GM12878 (cell line): ENCODE measurements around the gene SPACDR. TPM values are rescaled to one million over a fixed set of nuclear protein-coding genes. Genes with fewer than 3 reads are reported as not detected.
"Not testable (repeated sequence)": the region's sequence is repeated elsewhere in the genome, so short reads cannot be mapped to it uniquely, and the experiment has no call there.

ENCODE experiments used
- ATAC-seq: fragments of 200-7000 bp; cut with Tn5 transposase; 3 replicates; pipeline ENCODE4 v1.9.1; 2020; ENCODE audit warnings: mild to moderate bottlenecking, moderate library complexity
- BruUV-seq: library from RNA; stranded (reverse); fragments of 400-500 nt; replicated peaks from 2 replicates; lab custom pipeline; 2021; lab: Mats Ljungman, UMichigan
- CTCF ChIA-PET: fragments of 300-600 bp; sonication (Branson Sonifier 250); formaldehyde crosslinking; extraction: SDS; loops from one replicate; lab custom pipeline; 2021; ENCODE audit warnings: inconsistent platforms; lab: Yijun Ruan, JAX
- POLR2A ChIA-PET: fragments of 350-600 bp; formaldehyde crosslinking; extraction: SDS; loops from one replicate; lab custom pipeline; 2021; ENCODE audit warnings: inconsistent platforms; lab: Charles Lee
- RAD21 ChIA-PET: fragments of 300-600 bp; sonication (Branson Sonifier 250); formaldehyde crosslinking; loops from one replicate; lab custom pipeline; 2023; ENCODE audit warnings: antibody characterized with exemption; ENCODE audit not compliant: unreplicated experiment; lab: Charles Lee
- SMC1A ChIA-PET: fragments of 300-600 bp; sonication (Branson Sonifier 250); formaldehyde crosslinking; loops from one replicate; lab custom pipeline; 2023; ENCODE audit not compliant: unreplicated experiment, uncharacterized antibody; lab: Charles Lee
- DNase-seq: peaks from one replicate; pipeline ENCODE4 v3.0.0-alpha.2; 2011; ENCODE audit warnings: low read depth, low spot score
- FAIRE-seq: peaks from 3 replicates; lab custom pipeline; 2011; peaks lifted over from hg19 to GRCh38; lab: Jason Lieb, UNC
- H2AFZ ChIP-seq: 2 replicates; pipeline ENCODE4 v1.6.0; 2011; ENCODE audit warnings: low read depth, low read length, control low read depth; ENCODE audit not compliant: control insufficient read depth
- H3K27ac ChIP-seq: 2 replicates; pipeline ENCODE4 v1.5.1; 2011; ENCODE audit warnings: control low read depth; ENCODE audit not compliant: control insufficient read depth, insufficient read depth
- H3K27me3 ChIP-seq, 2 experiments: replicated peaks in 1 of 2; 2 replicates each; pipeline versions ENCODE4 v1.6.0 to v1.6.1; 2011; ENCODE audit warnings: low read length in 1 of 2; ENCODE audit not compliant: control insufficient read depth in 2 of 2, insufficient read depth in 2 of 2
- H3K36me3 ChIP-seq, 2 experiments: 2 replicates each; pipeline ENCODE4 v1.5.1; 2011; ENCODE audit warnings: low read length in 1 of 2; ENCODE audit not compliant: control insufficient read depth in 2 of 2, insufficient read depth in 2 of 2
- H3K4me1 ChIP-seq: 2 replicates; pipeline ENCODE4 v1.6.1; 2011; ENCODE audit warnings: mild to moderate bottlenecking, low read length, moderate library complexity, mixed read lengths; ENCODE audit not compliant: control insufficient read depth, insufficient read depth
- H3K4me2 ChIP-seq: 2 replicates; pipeline ENCODE4 v1.6.0; 2011; ENCODE audit warnings: control low read depth; ENCODE audit not compliant: control insufficient read depth, insufficient read depth
- H3K4me3 ChIP-seq: fragments of 200-600 bp; sonication (generic); 2 replicates; pipeline ENCODE4 v1.5.1; 2016
- H3K79me2 ChIP-seq: 2 replicates; pipeline ENCODE4 v1.6.0; 2011; ENCODE audit warnings: low read length; ENCODE audit not compliant: control insufficient read depth, insufficient read depth
- H3K9ac ChIP-seq: 2 replicates; pipeline ENCODE4 v1.8.0; 2011; ENCODE audit warnings: low read length, control low read depth, mixed read lengths; ENCODE audit not compliant: control insufficient read depth, insufficient read depth
- H3K9me3 ChIP-seq: replicated peaks from 3 replicates; pipeline ENCODE4 v1.5.1; 2011; ENCODE audit warnings: mild to moderate bottlenecking, low read length; ENCODE audit not compliant: control insufficient read depth, insufficient read depth
- H4K20me1 ChIP-seq: 2 replicates; pipeline ENCODE4 v1.6.0; 2011; ENCODE audit not compliant: control insufficient read depth, insufficient read depth
- ATF7 ChIP-seq: fragments of 450-650 bp; IDR thresholded peaks from 2 replicates; pipeline ENCODE4 v1.6.1; 2016; ENCODE audit warnings: low read depth, mild to moderate bottlenecking
- BCL11A ChIP-seq: IDR thresholded peaks from 2 replicates; pipeline ENCODE4 v1.6.1; 2011; ENCODE audit warnings: low read depth, low read length
- FOS ChIP-seq: IDR thresholded peaks from 3 replicates; pipeline ENCODE4 v1.6.1; 2011; ENCODE audit warnings: borderline replicate concordance; ENCODE audit not compliant: insufficient read length; ENCODE audit errors: extremely low read depth
- KLF5 ChIP-seq: fragments of 450-650 bp; IDR thresholded peaks from 2 replicates; pipeline ENCODE4 v1.6.1; 2014; ENCODE audit warnings: mild to moderate bottlenecking; ENCODE audit not compliant: partially characterized antibody
- MAX ChIP-seq: IDR thresholded peaks from 2 replicates; pipeline ENCODE4 v1.6.1; 2012; ENCODE audit warnings: low read depth, low read length, improper control_type of control experiment
- NFYA ChIP-seq: IDR thresholded peaks from 2 replicates; pipeline ENCODE4 v1.6.1; 2011; ENCODE audit warnings: low read depth, mild to moderate bottlenecking, low read length, improper control_type of control experiment, borderline replicate concordance
- TCF12 ChIP-seq: IDR thresholded peaks from 2 replicates; pipeline ENCODE4 v1.6.1; 2011; ENCODE audit warnings: low read depth, mild to moderate bottlenecking, low read length
- TCF7 ChIP-seq: IDR thresholded peaks from 2 replicates; pipeline ENCODE4 v1.6.1; 2014; ENCODE audit warnings: antibody characterized with exemption, borderline replicate concordance
- ZBTB4 ChIP-seq: fragments of 450-650 bp; formaldehyde crosslinking; IDR thresholded peaks from 2 replicates; pipeline ENCODE4 v1.4.0; 2022; ENCODE audit warnings: mild to moderate bottlenecking, moderate library complexity
- WGBS: methylation state at CpG from one replicate; pipeline ENCODE4 v1.1.6; 2016; ENCODE audit warnings: low lambda C conversion rate; ENCODE audit not compliant: insufficient replicate concordance, insufficient coverage; ENCODE audit errors: missing lambda C conversion rate; 5-methylcytosine and 5-hydroxymethylcytosine counted together
- in situ Hi-C: fragments of 300-500 bp; cut with MboI; formaldehyde crosslinking; loops from 9 replicates; pipeline ENCODE4 v1.14.3; 2018; ENCODE audit warnings: mixed read lengths
- intact Hi-C: fragments of 100-400 bp; cut with micrococcal nuclease; formaldehyde crosslinking; loops from one replicate; pipeline ENCODE4 v1.14.2; 2022; ENCODE audit not compliant: unreplicated experiment
- polyA plus RNA-seq, 11 experiments: library from polyadenylated mRNA; depleted of rRNA in 4 of 11; unstranded in 6 of 11; stranded (reverse) in 5 of 11; fragments of >200 nt; fragmentation: Nextera tagmentation in 4 of 11; fragmentation: Illumina TruSeq in 1 of 11; extraction: Ambion mirVana in 4 of 11; extraction: Trizol in 1 of 11; gene quantifications; 1 replicate in 1 of 11; 2 replicates in 10 of 11; pipeline versions ENCODE4 v1.2.1 to v1.2.3, GENCODE V29; 2011 to 2016; ENCODE audit warnings: inconsistent platforms in 2 of 11, missing spikeins in 2 of 11, low read depth in 1 of 11
- total RNA-seq, 4 experiments: library from RNA; depleted of rRNA in 3 of 4; stranded (reverse); fragments of >200 nt in 3 of 4; fragmentation: Illumina TruSeq in 1 of 4; extraction: Trizol in 1 of 4; gene quantifications; 2 replicates each; pipeline versions ENCODE4 v1.2.1 to v1.2.3, GENCODE V29; 2013 to 2021

SPACDR gene
- total and polyA plus RNA-seq, 10 of the 15 experiments (the other 5 are each of a cell fraction or from before 2014, with no cell fraction given) = 0.18 to 1.5 (median 0.63) TPM

- no peak for TF ChIP-seq ZBTB4 (CRISPR knock-in tag)
- no peak for TF ChIP-seq MAX
- TF ChIP-seq NFYA = no peak
- TF ChIP-seq KLF5 = no peak
- TF ChIP-seq, all 136 proteins: peak for 0
Measured at GRCh38 chr7:100452513-100452912, 11.5 kb downstream of the SPACDR start (continued).

GRCh38 chr7:100449190-100449795 lies 14.8 kb downstream of the SPACDR start:
- Histone ChIP-seq H3K27me3 (no peaks in the 10 kb centered on the region), H4K20me1 (no peaks in the 10 kb centered on the region), H3K4me2 (no peak overlapping the region), H3K9ac (no peak overlapping the region), H3K79me2 (no peaks in the 10 kb centered on the region), H3K4me3 (no peak overlapping the region), H2AFZ (no peak overlapping the region), H3K4me1 (peaks cover 17% of the 10 kb centered on the region), H3K9me3 (no peaks in the 10 kb centered on the region), H3K36me3 (no peaks in the 10 kb centered on the region), H3K27ac (no peak overlapping the region)
- ATAC-seq = no peak
- BruUV-seq = no TSS peak
- intact Hi-C loops (no loop called here), in situ Hi-C loops (no loop called here)
- SMC1A ChIA-PET = interaction anchor here (1.9 kb wide), 1 partner anchor 75 kb away, joined by 8 read pairs; no protein-coding TSS in a partner anchor
- CTCF ChIA-PET = interaction anchor here (0.7 to 2.4 kb wide), 10 partner anchors 12 to 90 kb away, joined by 3 to 13 read pairs (median 8); partner anchors contain the start of gene PPP1R35
- WGBS = 63% methylated on average over 10 of the region's 13 CpGs
- DNase-seq = no peak
- POLR2A ChIA-PET = interaction anchor here (0.7 to 1.3 kb wide), 2 partner anchors 13 to 84 kb away, joined by 5 to 9 read pairs; partner anchors contain the start of gene PPP1R35
- no peak for FAIRE-seq
- RAD21 ChIA-PET = interaction anchor here (2.0 to 2.5 kb wide), 2 partner anchors 21 to 75 kb away, joined by 7 to 11 read pairs; partner anchors contain the start of gene ZCWPW1
- TF ChIP-seq FOS (no peak), ATF7 (no peak), TCF12 (no peak), BCL11A (no peak), TCF7 (no peak)

- BruUV-seq, ATAC-seq, H4K20me1 ChIP-seq, H3K27me3 ChIP-seq, DNase-seq, intact Hi-C loops, H3K36me3 ChIP-seq, H3K27ac ChIP-seq, H3K4me2 ChIP-seq, H3K9me3 ChIP-seq, FAIRE-seq, SMC1A ChIA-PET, H3K4me3 ChIP-seq, in situ Hi-C loops, H3K9ac ChIP-seq, H3K79me2 ChIP-seq, H2AFZ ChIP-seq: not testable (repeated sequence)
- POLR2A ChIA-PET = interaction anchor here (1.7 kb wide), 1 partner anchor 18 kb away, joined by 13 read pairs; no protein-coding TSS in a partner anchor
- RAD21 ChIA-PET = interaction anchor here (0.9 kb wide), 1 partner anchor 19 kb away, joined by 3 read pairs; the partner anchor contains the start of gene ZCWPW1
- CTCF ChIA-PET = interaction anchor here (0.7 to 1.0 kb wide), 4 partner anchors 13 to 35 kb away, joined by 3 to 6 read pairs (median 3); no protein-coding TSS in a partner anchor
- WGBS = 97% methylated on average over 7 of the region's 8 CpGs
- peaks cover 17% of the 10 kb centered on the region for H3K4me1 ChIP-seq
Measured at GRCh38 chr7:100447363-100447762, 16.7 kb downstream of the SPACDR start.
